ENCODE measurements around the gene TTC21B.

Gene TTC21B

DNA sequence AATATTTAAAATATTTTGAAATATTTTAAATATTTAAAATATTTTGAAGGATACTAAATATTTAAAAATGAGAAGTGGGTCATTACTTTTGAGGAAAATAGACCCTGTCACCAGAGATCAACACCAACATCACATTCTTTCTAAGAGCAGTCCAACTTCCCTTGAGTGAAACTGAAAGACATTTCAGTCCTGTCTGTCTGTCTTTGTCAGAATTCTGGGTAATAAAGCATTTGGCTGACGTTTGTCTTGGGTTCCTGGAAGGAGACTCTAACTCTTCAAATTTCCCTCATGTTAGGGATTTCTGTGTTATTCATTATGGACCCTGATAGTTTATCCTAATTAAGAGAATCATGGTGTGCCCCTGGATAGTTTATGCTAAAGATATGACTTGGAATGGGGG is 32.8 kb downstream of the TTC21B start:
- DNase-seq, result no peak

- no peak for DNase-seq
These were observed 39.9 kb downstream of the TTC21B start for GRCh38 chr2:165913636-165914035.

DNA sequence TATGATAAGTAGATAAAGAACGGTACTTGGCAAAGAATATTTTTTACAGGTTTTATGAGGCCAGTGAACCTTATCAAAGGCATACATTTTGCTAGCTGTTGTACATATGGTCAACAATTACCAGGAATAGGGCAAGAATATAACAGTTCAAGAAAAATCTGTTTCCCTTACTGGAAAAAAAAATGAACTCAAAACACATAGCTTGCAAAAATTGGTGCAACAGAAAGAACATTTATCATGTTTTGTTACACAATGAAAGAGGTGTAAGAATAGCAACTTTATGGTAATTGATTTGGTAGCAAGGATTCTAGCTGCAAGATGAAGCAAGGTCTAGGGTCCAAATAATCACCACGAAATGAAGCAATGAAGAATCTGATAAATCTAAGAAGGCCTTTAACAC is 41.6 kb downstream of the TTC21B start:
- DNase-seq, result no peak

DNA sequence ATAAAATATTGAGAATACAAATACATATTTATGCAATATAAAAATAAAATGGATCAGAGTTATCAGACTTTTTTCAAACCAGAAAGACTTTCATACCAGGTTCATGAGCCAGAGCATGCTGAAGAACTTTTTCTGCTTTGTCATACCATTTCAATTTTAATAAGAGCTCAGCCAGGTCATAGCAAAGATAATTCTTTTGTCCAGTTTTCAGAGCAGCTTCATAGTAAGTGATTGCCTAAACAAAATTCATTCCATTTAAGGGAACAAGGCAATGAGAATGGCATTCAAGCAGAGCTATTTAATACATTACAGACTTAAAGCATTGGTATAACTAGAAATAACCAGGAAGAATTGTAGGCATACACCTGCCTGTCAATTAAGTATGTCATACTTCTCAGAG is 42.3 kb downstream of the TTC21B start:
- DNase-seq, result no peak

DNA sequence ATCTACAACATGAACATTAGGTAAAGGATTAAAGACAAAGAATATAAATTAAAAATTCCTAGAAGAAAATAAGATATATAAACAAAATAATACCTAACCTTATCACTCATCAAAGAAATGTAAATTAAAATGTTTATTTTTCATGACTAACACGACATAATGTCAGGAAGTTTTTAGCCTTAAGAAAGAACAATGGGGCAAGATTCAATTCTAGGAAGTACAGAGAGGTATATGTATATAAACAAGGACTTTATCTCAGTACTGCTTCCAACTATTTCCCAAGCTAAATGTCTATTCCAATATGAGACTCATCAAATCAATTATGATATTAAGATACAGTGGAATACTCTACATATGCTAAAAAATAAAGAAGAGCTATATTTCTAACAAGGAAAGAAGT is 44.1 kb downstream of the TTC21B start:
- DNase-seq, result no peak

DNA sequence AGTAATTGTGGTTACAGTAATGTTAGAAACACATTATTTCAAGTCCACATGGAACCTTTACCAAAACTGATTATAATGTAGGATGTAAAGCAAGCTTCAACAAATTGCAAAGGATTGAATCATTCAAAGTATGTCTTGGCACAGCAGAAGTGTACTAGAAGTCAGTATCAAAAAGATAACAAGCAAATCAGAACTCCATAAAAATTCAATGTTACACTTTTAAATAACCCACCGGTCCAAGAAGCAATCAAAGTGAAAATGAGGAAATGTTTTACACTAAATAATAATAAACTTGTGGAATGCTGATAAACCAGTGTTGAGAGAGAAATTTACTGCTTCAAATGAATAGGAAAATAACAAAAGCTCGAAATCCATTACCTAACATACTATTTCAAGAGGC is 47.7 kb downstream of the TTC21B start:
- DNase-seq, result no peak

GRCh38 chr2:165905269-165905668 is 48.3 kb downstream of the TTC21B start:
- DNase-seq, result no peak

DNA sequence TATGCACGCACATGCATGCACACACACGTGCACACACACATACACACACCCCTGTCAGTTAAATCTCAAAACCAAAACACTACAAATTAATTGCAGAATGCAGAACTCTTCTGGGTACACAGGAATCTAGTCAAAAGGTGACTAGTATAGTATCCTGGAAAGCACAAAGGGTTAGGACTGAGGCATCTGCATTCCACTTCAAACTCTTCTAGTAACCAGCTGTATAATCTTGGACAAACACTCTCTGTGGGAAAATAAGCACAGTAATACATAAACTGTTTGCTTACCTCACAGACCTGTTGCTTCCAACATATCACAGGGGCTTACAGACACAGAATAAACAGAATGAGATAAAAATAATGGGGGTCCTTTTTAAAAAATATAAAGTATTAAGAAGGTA is 49.1 kb downstream of the TTC21B start:
- DNase-seq, result no peak

- no peak for DNase-seq
These were observed 50.2 kb downstream of the TTC21B start for GRCh38 chr2:165903406-165903805.

GRCh38 chr2:165902934-165903333 is 50.6 kb downstream of the TTC21B start:
- peak; percentile 38 for DNase-seq

DNA sequence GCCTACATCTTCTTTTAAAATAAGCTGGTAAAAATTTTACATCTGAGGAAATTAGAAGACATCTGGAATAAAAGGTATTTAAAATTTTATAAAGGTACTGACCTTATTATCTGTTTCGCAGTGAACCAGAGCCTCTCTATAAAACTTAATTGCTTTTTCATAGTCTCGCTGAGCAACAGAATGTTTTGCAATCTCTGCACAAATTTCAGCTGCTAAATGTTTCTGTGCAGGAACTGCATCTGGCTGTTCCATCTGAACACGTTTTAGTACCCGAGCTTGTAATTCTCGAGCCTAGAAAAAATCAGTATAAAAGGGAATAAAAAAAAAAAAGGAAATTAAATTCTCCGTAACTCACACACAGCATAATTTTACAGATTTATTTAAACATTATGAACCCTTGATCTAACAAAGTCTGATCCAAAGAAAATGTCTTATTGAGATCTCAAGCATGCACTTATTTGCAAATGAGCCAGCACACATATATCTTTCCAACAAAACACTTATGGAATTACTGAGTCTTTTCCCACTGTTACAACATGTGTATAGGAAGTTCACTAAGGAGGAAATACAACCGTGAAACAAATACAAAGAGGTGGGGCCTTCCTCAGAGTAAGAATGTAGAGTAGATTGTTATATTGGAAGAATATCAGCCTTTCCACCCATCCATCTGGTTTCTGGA is 51.8 kb downstream of the TTC21B start:
- DNase-seq, result no peak

DNA sequence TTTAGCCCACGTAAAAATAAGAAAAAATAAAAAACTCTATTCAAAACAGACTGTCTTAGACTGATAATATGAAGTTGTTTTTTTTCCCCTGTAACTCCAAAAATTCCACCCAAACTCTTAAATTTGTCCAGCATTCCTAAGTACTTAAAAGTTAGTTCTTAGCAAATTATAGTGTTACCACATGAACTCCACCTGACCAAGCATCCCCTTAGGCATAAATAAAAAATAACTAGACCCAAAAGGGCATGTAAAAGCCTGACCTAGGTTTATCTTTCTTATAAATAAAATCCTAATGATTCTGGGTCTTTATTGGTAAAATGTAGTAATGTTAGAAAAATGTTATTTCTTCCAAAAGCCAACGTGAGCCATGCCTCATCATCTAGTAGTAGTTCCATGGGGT is 54.3 kb downstream of the TTC21B start:
- no peak for DNase-seq

- DNase-seq, result no peak
These were observed 55.2 kb downstream of the TTC21B start for GRCh38 chr2:165898381-165898780.

DNA sequence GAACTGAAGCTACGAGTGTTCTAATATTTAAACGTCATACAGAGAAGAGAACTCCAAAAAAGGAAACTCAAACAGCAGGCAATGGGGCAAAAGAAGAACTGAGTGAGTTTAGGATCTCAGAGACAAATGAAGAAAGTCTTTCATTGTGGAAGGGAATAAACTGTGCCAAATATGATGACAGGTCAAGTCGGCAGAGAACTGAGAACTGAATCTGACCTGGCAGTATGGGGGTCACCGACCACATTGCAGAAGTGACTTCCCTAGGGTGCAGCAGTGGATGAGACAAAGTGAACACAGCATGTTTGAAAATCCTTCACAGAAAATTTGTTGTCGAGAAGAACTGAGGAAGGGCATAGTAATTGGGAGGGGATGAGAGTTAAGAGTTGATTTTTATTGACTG is 55.9 kb downstream of the TTC21B start:
- peak; percentile 8 for DNase-seq

DNA sequence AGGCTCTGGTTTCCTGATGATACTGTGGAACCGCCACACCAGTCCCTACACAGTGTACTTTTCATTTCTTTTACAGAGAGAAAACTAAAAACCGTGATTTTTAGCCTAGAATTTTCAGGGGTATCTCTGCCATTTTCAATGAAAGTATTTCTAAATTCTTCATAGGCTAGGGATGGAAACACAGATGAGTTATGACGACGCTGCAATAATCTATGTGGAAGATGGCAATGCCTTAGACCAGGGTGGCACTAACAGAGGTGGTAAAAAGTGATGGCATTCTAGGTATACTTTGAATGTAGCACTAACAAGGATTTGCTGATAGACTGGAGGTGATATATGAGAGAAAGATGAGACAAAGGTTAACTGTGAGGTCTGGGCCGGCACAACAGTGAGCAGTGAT is 56.5 kb downstream of the TTC21B start:
- no peak for DNase-seq

- no peak for DNase-seq
These were observed 57.6 kb downstream of the TTC21B start for GRCh38 chr2:165895974-165896373.

- DNase-seq, result no peak
These were observed 60.0 kb downstream of the TTC21B start for GRCh38 chr2:165893556-165893955.

DNA sequence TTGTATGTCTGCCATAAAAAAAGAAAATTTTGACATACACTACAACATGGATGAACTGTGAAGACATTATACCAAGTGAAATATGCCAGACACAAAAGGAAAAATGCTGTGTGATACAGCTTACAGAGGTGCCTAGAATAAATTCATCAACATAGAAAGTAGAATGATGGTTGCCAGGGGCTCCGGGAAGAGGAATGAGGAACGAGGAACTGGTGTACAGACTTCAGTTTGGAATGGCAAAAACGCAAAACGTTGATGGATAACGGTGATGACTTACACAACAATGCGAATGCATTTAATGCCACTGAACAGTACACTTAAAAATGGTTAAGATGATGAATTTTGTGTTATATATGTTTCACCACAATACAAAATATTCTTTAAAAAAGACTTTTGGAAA is 61.0 kb downstream of the TTC21B start:
- no peak for DNase-seq

DNA sequence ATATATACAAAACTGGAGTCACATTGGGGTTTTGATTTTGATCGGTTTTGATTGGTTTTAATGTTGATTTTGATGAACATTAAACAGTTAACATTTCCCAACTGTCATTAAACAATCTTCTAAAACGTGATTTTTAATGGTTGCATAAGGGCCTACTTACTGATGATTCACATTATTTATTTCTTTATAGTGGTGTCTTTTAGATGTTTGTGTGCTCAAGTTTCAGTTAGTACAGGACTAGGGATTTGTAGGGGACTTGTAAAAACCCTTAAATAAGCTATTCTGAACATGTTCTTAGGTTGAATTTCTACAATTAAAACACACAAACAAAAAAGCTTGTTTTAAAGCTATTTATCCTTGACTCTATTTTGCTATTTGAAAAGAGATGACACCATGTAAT is 61.6 kb downstream of the TTC21B start:
- DNase-seq, result no peak

DNA sequence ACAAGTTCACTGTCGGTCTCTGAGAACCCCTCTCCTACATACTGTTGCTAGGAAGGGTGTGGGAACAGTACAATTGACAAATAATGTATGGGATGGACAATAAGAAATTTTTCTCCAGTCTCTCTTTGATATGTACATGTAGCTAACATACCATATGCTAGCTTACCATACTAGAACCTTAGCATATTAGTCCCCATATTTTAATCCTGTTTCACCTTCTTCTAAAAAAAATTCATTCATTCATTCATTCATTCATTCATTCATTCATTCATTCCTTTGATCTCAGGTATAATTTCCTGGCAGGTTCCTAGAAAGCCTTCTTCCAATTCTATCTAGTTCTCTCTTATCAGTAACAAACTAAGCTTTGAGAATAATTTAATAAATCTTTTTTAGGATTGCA is 62.2 kb downstream of the TTC21B start:
- no peak for DNase-seq

GRCh38 chr2:165889798-165890197 is 63.8 kb downstream of the TTC21B start:
- no peak for DNase-seq

GRCh38 chr2:165889158-165889557 is 64.4 kb downstream of the TTC21B start:
- DNase-seq, result peak; percentile 49

DNA sequence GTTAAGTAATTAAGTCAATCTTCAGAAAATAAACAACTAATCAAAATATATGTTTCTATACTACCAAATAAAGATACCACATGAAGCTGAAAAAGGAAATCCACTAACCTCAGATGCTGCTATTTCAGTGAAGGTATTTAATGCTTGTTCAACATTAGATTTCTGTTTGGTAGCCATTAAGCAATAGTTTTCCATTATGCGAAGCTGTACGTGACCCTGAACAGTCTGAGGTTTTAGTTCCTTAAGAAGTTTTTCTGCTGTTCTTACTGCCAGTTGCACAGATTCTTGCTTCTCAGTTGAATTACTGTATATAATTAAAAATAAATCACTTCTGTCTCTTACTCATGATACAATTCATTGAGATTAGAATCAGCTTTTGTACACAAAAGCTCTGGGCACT is 65.4 kb downstream of the TTC21B start:
- DNase-seq, result no peak

GRCh38 chr2:165886487-165887146 is 67.0 kb downstream of the TTC21B start:
- peak; percentile 60 for DNase-seq
